HG03103 (cell line): Measurements from ENCODE around the gene PREX1.

Experiments
- ATAC-seq: cut with Tn5 transposase; IDR thresholded peaks from one replicate; pipeline ENCODE4 v1.9.1; 2021; ENCODE audit warnings: low read depth; ENCODE audit not compliant: unreplicated experiment

The PREX1 gene

DNA sequence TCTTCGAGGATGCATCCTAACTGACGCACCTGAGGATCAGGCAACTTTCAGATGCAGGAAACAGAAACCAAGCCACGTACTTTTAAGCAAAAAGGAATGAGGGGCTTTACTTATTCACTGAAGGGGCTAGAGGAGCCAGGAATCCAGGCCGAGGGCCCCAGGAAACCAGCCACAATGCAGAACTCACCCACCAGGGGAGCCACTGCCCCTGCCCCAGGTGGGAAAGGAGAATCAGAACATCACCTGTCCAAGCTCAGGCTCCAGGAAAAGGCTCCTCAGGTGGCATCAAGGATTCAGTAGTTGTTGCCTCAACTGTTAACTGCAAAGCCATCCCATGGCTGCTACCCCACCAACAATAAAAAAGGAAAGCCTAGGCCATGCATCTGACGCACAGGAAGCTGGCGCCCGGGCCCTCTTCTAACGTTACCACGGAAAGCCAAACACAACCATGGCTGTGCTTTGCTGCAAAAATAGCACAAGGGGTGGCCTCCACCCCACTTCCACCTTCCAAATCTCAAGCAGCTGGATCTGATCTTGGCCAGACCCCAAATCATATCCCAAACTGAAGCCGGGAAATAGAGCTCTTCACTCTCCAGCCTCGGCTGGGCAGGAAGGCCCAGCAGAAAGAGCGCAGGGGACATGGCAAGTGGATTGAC lies 121.0 kb downstream of the PREX1 start:
- no peak for ATAC-seq

DNA sequence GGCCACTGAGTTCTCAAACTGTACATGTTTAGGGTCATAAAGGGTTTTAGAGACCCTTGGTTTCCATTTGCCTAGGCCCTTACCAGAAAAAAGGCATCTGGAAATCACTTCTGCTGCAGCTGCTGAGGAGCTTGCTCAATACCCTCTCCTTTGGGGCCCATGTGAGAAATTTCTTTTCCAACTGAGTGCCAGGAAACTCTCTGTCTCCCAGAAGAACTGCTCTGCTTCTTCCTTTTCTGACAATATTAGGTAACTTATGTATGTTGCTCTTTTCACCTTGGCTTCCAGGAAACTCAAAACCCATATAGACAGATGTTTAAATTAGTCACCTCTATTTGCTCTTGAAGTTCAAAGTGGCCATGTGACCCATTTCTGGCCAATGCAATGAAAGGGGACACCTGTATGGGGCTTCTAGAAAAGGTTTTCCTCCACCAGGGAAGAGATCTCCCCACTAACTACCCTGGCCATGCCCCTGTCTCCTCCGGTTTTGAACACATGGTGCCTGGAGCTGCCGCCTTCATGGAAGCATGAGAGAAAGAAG lies 121.6 kb downstream of the PREX1 start:
- ATAC-seq: no peak

- no peak for ATAC-seq
Measured at GRCh38 chr20:48705240-48706115, 122.3 kb downstream of the PREX1 start.

- ATAC-seq: no peak
Measured at GRCh38 chr20:48704761-48705160, 123.0 kb downstream of the PREX1 start.

DNA sequence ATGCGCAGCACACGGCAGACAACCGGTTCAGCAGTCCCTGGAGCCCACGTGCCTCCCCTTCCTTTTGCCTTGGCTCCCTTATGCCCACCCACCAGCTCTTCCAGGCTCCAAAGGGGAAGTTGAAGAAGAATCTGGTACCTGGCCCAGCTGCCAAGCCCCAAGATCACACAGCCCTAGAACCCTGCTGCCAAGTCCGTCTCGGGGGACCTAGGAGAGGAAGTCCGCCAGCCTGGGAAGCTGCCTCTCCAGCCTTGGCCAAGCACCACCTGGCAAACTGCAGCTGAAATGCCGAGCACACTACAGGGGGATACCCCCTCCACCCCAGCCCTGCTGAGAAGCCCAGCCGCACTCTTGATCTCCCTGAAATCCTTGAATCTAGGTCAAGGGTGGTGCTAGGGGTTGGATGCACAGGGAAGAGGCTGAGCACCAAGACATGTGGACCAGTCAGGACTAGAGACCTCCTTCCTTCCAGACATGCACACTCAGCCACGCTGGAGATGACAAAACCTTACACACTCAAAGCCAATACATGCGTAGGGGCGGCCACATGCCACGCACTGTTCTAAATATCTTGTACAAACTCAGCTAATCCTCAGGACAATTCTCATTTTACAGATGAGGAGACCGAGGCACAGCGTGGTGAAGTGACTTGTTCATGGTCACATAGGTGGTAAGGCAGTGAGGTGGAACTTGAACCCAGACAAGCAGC lies 124.1 kb downstream of the PREX1 start:
- no peak for ATAC-seq

GRCh38 chr20:48703107-48703506 lies 124.7 kb downstream of the PREX1 start:
- ATAC-seq: no peak

DNA sequence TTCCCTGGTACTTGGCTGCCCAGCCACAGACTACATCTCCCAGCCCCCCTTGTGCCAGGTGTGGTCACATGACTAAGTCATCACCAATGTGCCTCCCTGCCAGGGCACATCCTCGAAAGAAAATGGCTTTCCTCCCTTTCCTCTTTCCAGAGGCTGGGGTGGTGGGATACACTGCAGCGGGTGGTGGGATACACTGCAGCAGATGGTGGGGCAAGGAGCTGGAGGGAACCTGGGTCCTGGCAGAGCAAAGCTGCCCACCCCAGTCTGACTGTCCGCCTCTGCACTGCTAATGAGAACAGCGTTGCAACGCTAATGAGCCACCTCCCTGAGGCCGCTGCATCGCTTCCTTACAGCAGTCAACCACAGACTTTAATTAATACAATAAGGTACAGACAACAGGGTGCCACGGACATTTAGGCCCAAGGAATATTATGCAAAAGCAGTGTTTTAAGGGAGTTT lies 125.3 kb downstream of the PREX1 start:
- no peak for ATAC-seq

- no peak for ATAC-seq
Measured at GRCh38 chr20:48701702-48702101, 126.1 kb downstream of the PREX1 start.

GRCh38 chr20:48698507-48699267 lies 129.1 kb downstream of the PREX1 start:
- no peak for ATAC-seq

DNA sequence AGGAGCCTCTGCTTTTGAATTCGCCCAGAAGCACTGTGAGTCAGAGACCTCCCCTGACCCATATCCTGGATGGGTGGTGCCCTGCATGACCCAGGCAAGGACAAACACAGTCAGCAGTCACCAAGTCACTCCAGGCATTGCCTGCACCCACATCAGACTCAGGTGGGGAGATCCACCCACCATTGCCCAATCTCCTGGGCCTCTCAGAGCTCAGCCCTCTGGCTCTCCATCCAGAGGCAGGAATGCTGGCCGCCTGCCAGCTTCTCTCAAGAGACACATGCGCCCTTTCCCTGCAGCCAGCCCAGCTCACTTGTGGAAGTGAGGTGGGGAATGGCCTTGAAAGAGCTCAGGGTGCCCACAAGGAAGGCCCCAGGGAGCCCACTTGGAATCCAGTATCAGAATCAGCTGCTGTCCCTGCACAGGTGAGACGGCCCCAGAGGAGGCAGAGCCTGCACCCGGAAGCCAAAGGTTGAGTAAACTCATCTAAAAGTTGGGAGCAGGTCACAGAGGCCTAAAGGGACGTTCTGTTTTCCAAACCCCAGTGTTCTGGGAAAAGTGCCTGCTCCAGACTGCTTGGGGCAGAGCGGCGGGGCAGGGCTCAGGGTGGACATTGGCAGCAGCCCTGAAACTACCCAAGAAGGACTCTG lies 129.8 kb downstream of the PREX1 start:
- ATAC-seq: no peak

DNA sequence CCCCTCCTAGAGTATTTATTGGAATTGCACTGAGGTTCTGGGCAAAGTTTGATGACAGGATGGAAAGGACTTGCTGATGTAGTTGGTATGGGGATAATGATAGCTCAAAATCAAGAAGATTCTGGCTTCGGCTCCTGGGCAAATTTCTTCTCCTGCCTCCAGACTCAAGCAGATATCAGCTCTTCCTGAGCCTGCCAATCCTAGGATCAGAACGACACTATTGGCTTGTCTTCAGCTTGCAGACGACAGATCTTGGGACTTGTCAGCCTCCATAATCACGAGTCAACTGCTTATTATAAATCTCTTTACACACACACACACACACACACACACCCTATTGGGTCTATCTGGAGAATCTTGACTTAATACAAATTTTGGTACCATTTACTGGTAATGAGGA lies 131.1 kb downstream of the PREX1 start:
- ATAC-seq: no peak

GRCh38 chr20:48695738-48696137 lies 132.1 kb downstream of the PREX1 start:
- ATAC-seq: no peak

- no peak for ATAC-seq
Measured at GRCh38 chr20:48695255-48695654, 132.5 kb downstream of the PREX1 start.

- no peak for ATAC-seq
Measured at GRCh38 chr20:48694381-48694865, 133.4 kb downstream of the PREX1 start.

DNA sequence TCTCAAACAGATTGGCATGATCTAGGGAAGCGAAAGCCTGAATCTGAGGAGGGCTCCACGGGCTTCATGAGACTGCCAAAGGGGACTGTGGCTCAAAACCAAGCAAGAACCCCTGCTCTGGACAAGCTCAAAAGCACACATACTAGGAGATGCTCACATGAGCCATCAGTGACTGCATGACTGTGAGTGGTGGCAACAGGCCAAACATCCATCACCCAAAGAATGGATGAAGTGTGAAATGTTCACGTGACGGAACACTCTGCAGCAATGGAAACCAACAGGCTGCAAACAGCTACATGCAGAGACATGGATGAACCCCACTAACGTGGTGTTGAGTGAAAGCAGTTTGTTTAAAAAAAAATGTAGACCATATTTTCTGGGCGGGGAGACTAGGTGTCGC lies 136.3 kb downstream of the PREX1 start:
- ATAC-seq: no peak

GRCh38 chr20:48690888-48691287 lies 136.9 kb downstream of the PREX1 start:
- no peak for ATAC-seq

DNA sequence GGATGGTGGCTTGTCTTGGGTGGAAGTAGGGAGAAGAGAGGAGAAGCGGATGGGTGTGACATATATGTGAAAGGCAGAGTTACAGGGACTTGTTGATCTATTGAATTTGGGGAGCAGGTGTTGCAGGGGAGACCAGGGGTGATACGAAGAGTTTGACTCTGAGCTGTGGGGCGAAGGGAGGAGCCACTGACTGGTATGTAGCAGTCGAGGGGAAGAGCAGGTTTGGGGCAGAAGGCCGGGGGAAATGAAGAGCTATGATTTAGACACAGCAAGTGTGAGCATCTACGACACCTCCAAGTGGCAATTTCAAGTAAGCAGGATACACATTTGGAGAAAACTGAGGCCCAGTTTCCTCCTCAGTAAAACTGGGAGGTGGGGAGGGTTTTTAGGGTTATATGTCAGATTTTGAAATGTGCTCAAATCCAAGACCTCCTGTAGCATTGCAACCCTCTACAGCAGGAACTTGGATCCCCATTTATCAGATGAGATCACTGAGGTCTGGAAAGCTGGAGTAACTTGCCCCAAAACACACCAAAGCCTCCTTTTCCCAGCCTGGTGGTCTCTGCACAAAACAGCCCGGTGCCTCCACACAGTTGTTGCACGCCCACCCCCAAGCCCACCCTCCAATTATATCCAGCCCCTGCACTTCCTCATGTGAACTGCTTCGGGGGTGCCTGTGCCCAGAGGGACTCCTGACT lies 137.8 kb downstream of the PREX1 start:
- no peak for ATAC-seq

GRCh38 chr20:48689388-48689787 lies 138.4 kb downstream of the PREX1 start:
- no peak for ATAC-seq

- ATAC-seq: no peak
Measured at GRCh38 chr20:48688579-48688978, 139.2 kb downstream of the PREX1 start.
